Measurements from ENCODE around the gene IRF9.

Gene IRF9

DNA sequence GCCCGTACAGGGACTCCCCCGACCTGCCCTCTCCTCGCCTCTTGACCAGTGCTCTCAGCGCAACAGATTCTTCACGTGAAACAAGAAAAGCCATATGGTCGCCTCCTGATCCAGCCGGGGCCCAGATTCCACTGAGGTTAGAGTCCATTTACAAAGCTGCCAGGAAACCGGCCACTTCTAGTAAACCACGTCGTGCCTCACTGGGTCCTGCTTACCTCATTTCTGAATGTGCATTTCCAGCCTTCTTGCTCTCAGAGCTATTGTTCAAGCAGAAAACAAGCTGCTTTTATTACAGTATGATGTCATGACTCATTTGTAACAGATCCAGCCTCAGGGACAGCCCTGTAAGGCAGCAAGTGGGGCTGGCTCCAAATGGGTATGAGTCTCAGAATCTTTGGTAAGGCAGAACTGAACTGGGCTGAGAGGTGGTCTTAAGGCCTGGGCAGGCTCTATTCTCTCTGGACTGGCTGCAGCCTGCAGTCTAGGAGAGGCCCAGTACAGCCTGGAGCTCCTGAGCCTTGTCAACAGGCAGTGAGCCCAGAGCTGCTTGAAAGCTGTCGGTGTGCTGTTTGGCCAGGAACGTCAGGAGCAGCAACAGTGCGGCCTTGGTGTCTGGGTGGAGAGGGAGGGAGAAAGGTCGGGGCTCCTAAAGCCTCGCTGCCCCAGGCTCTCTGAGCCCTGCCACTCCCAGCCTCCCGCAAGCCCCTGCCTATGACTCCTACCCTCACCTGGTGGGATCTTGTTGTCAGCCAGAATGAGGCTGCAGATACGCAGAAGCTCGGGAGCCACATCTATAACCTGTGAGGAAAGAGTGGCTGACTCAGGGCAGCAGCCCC is 19.1 kb downstream of the IRF9 start (continued):
- TF ChIP-seq ZNF175 (tag by site-specific recombination; IDR thresholded peaks at IDR 0.05) (no peak), ZNF660 (tag by site-specific recombination; IDR thresholded peaks at IDR 0.05) (peak; percentile 63), SCRT1 (tag by site-specific recombination; IDR thresholded peaks at IDR 0.05; ENCODE audit: borderline replicate concordance) (no peak), ZNF837 (tag by site-specific recombination; IDR thresholded peaks at IDR 0.05) (no peak), ZNF560 (tag by site-specific recombination; IDR thresholded peaks at IDR 0.05; ENCODE audit: borderline replicate concordance) (no peak), ZSCAN16 (tag by site-specific recombination; IDR thresholded peaks at IDR 0.05) (no peak), ZNF211 (tag by site-specific recombination; IDR thresholded peaks at IDR 0.05; ENCODE audit: low read depth) (no peak), ZNF664 (tag by site-specific recombination; IDR thresholded peaks at IDR 0.05) (no peak), ZNF391 (tag by site-specific recombination; IDR thresholded peaks at IDR 0.05; ENCODE audit: borderline replicate concordance, low read depth) (no peak), ZFP3 (tag by site-specific recombination; IDR thresholded peaks at IDR 0.05; ENCODE audit: low read depth) (no peak), ZNF354C (tag by site-specific recombination; IDR thresholded peaks at IDR 0.05; ENCODE audit: borderline replicate concordance, low read depth) (no peak), MEIS1 (CRISPR knock-in tag; IDR thresholded peaks at IDR 0.05; ENCODE audit: borderline replicate concordance) (no peak), ZNF624 (tag by site-specific recombination; IDR thresholded peaks at IDR 0.05) (no peak), ZNF239 (tag by site-specific recombination; IDR thresholded peaks at IDR 0.05) (no peak), ZBTB17 (tag by site-specific recombination; IDR thresholded peaks at IDR 0.05) (peak; percentile 89)
- TF ChIP-seq, protein P1, sequence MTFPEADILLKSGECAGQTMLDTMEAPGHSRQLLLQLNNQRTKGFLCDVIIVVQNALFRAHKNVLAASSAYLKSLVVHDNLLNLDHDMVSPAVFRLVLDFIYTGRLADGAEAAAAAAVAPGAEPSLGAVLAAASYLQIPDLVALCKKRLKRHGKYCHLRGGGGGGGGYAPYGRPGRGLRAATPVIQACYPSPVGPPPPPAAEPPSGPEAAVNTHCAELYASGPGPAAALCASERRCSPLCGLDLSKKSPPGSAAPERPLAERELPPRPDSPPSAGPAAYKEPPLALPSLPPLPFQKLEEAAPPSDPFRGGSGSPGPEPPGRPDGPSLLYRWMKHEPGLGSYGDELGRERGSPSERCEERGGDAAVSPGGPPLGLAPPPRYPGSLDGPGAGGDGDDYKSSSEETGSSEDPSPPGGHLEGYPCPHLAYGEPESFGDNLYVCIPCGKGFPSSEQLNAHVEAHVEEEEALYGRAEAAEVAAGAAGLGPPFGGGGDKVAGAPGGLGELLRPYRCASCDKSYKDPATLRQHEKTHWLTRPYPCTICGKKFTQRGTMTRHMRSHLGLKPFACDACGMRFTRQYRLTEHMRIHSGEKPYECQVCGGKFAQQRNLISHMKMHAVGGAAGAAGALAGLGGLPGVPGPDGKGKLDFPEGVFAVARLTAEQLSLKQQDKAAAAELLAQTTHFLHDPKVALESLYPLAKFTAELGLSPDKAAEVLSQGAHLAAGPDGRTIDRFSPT (tag by site-specific recombination; IDR thresholded peaks at IDR 0.05) = no peak
- TF ChIP-seq, protein P2, sequence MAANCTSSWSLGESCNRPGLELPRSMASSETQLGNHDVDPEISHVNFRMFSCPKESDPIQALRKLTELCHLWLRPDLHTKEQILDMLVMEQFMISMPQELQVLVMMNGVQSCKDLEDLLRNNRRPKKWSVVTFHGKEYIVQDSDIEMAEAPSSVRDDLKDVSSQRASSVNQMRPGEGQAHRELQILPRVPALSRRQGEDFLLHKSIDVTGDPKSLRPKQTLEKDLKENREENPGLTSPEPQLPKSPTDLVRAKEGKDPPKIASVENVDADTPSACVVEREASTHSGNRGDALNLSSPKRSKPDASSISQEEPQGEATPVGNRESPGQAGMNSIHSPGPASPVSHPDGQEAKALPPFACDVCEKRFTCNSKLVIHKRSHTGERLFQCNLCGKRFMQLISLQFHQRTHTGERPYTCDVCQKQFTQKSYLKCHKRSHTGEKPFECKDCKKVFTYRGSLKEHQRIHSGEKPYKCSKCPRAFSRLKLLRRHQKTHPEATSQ (tag by site-specific recombination; IDR thresholded peaks at IDR 0.05) = no peak
- TF ChIP-seq, protein P3, sequence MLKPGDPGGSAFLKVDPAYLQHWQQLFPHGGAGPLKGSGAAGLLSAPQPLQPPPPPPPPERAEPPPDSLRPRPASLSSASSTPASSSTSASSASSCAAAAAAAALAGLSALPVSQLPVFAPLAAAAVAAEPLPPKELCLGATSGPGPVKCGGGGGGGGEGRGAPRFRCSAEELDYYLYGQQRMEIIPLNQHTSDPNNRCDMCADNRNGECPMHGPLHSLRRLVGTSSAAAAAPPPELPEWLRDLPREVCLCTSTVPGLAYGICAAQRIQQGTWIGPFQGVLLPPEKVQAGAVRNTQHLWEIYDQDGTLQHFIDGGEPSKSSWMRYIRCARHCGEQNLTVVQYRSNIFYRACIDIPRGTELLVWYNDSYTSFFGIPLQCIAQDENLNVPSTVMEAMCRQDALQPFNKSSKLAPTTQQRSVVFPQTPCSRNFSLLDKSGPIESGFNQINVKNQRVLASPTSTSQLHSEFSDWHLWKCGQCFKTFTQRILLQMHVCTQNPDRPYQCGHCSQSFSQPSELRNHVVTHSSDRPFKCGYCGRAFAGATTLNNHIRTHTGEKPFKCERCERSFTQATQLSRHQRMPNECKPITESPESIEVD (tag by site-specific recombination; IDR thresholded peaks at IDR 0.05) = no peak
- TF ChIP-seq, protein P4, sequence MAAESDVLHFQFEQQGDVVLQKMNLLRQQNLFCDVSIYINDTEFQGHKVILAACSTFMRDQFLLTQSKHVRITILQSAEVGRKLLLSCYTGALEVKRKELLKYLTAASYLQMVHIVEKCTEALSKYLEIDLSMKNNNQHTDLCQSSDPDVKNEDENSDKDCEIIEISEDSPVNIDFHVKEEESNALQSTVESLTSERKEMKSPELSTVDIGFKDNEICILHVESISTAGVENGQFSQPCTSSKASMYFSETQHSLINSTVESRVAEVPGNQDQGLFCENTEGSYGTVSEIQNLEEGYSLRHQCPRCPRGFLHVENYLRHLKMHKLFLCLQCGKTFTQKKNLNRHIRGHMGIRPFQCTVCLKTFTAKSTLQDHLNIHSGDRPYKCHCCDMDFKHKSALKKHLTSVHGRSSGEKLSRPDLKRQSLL (tag by site-specific recombination; IDR thresholded peaks at IDR 0.05) = no peak
- TF ChIP-seq, protein P5, sequence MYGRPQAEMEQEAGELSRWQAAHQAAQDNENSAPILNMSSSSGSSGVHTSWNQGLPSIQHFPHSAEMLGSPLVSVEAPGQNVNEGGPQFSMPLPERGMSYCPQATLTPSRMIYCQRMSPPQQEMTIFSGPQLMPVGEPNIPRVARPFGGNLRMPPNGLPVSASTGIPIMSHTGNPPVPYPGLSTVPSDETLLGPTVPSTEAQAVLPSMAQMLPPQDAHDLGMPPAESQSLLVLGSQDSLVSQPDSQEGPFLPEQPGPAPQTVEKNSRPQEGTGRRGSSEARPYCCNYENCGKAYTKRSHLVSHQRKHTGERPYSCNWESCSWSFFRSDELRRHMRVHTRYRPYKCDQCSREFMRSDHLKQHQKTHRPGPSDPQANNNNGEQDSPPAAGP (tag by site-specific recombination; IDR thresholded peaks at IDR 0.05) = peak; percentile 58; the same call in 1 of the 2 replicates
- TF ChIP-seq, protein P6, sequence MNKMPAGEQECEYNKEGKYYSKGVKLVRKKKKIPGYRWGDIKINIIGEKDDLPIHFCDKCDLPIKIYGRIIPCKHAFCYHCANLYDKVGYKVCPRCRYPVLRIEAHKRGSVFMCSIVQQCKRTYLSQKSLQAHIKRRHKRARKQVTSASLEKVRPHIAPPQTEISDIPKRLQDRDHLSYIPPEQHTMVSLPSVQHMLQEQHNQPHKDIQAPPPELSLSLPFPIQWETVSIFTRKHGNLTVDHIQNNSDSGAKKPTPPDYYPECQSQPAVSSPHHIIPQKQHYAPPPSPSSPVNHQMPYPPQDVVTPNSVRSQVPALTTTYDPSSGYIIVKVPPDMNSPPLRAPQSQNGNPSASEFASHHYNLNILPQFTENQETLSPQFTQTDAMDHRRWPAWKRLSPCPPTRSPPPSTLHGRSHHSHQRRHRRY (tag by site-specific recombination; IDR thresholded peaks at IDR 0.05) = no peak
